A549 treated with dexamethasone at 1 μM for 4 hours (cell line): ENCODE results near the gene CCDC120. TPM values are rescaled to one million over a fixed set of nuclear protein-coding genes. Genes with fewer than 3 reads are reported as not detected.

Experiments used
- total RNA-seq: library from RNA; stranded (reverse); fragments of 200-300 nt; extraction: Qiagen RNA extraction; gene quantifications from 5 replicates; pipeline ENCODE4 v1.2.3, GENCODE V29; 2022

CCDC120 gene
- total RNA-seq, result 1.8 to 4.0 TPM (median 3.5 TPM) in 5 replicates

GRCh38 chrX:49058794-49059193 is at the start of gene CCDC120:
CCDC120 (plus strand) TSS chrX:49058999; CDS start chrX:49062042, 3,043 bp downstream.

GRCh38 chrX:49043220-49043986 is 15.4 kb upstream of the CCDC120 start, which contains the start of gene TFE3:
TFE3 (minus strand) TSS chrX:49043357; CDS start chrX:49043226, 131 bp downstream.

GRCh38 chrX:49073601-49074575 is 15.1 kb downstream of the CCDC120 start, which contains the start of gene PRAF2:
PRAF2 (minus strand) TSS chrX:49074002; CDS start chrX:49073987, 15 bp downstream.

GRCh38 chrX:49079489-49080428 is 21.0 kb downstream of the CCDC120 start, which contains the start of gene WDR45:
WDR45 (minus strand) TSS chrX:49079887; CDS start chrX:49078095, 1,792 bp downstream.

Other genes starting within 250 kb of the CCDC120 start
- gene ERAS, start 232.5 kb upstream of the CCDC120 start, total RNA-seq, result 0.06 to 0.15 TPM (median 0.07 TPM) in 3 of 5 replicates, not detected in the others
- 16.0 to 47.0 TPM (median 40.7 TPM) in 5 replicates for gene PCSK1N, start 223.4 kb upstream of the CCDC120 start, total RNA-seq
- gene TIMM17B, start 161.2 kb upstream of the CCDC120 start, total RNA-seq, result 81.1 to 95.0 TPM (median 85.5 TPM) in 5 replicates
- gene PQBP1, start 161.1 kb upstream of the CCDC120 start, total RNA-seq, result 87.2 to 99.0 TPM (median 91.6 TPM) in 5 replicates
- gene SLC35A2, start 147.4 kb upstream of the CCDC120 start, total RNA-seq, result 51.3 to 61.5 TPM (median 59.4 TPM) in 5 replicates
- 8.3 to 8.8 TPM (median 8.5 TPM) in 5 replicates for gene PIM2, start 140.0 kb upstream of the CCDC120 start, total RNA-seq
- gene OTUD5, start 101.4 kb upstream of the CCDC120 start, total RNA-seq, result 53.3 to 70.2 TPM (median 68.2 TPM) in 5 replicates
- gene KCND1, start 87.2 kb upstream of the CCDC120 start, total RNA-seq, result 0.70 to 1.4 TPM (median 1.1 TPM) in 5 replicates
- gene GRIPAP1, start 56.7 kb upstream of the CCDC120 start, total RNA-seq, result 13.5 to 20.9 TPM (median 20.5 TPM) in 5 replicates
- gene TFE3, start 15.6 kb upstream of the CCDC120 start, total RNA-seq, result 38.9 to 52.1 TPM (median 50.3 TPM) in 5 replicates
- 35.0 to 53.0 TPM (median 49.4 TPM) in 5 replicates for gene PRAF2, start 15.0 kb downstream of the CCDC120 start, total RNA-seq
- gene WDR45, start 20.9 kb downstream of the CCDC120 start, total RNA-seq, result 44.5 to 56.6 TPM (median 48.9 TPM) in 5 replicates
- gene GPKOW, start 64.7 kb downstream of the CCDC120 start, total RNA-seq, result 20.0 to 24.8 TPM (median 23.2 TPM) in 5 replicates
- 1.9 to 3.6 TPM (median 2.9 TPM) in 5 replicates for gene MAGIX, start 103.8 kb downstream of the CCDC120 start, total RNA-seq
- gene PLP2, start 112.9 kb downstream of the CCDC120 start, total RNA-seq, result 341 to 477 TPM (median 447 TPM) in 5 replicates
- 9.9 to 17.2 TPM (median 16.5 TPM) in 5 replicates for gene PRICKLE3, start 127.4 kb downstream of the CCDC120 start, total RNA-seq
- 1.8 to 3.2 TPM (median 2.4 TPM) in 5 replicates for gene SYP, start 141.2 kb downstream of the CCDC120 start, total RNA-seq
- gene CACNA1F, start 174.3 kb downstream of the CCDC120 start, total RNA-seq, result not detected in 5 replicates
- 11.1 to 15.1 TPM (median 13.6 TPM) in 5 replicates for gene CCDC22, start 176.5 kb downstream of the CCDC120 start, total RNA-seq
- gene FOXP3, start 205.7 kb downstream of the CCDC120 start, total RNA-seq, result 0.06 to 0.15 TPM (median 0.13 TPM) in 5 replicates
- 1.3 to 3.2 TPM (median 2.9 TPM) in 5 replicates for gene PPP1R3F, start 210.8 kb downstream of the CCDC120 start, total RNA-seq
- gene GAGE10, start 244.6 kb downstream of the CCDC120 start, total RNA-seq, result not detected in 5 replicates